HCT116 (cell line): ENCODE data around the gene IQCN. TPM values are rescaled to one million over a fixed set of nuclear protein-coding genes. Genes with fewer than 3 reads are reported as not detected.

Source experiments
- ATAC-seq: fragments of 200-7000 bp; cut with Tn5 transposase; 2 replicates; pipeline ENCODE4 v1.9.1; 2020; ENCODE audit warnings: mild to moderate bottlenecking, moderate library complexity
- Bru-seq: library from RNA; stranded (reverse); fragments of 400-500 nt; gene quantifications from one replicate; lab custom pipeline; 2021; lab: Mats Ljungman, UMichigan
- BruChase-seq, 2 experiments: library from RNA; stranded (reverse); fragments of 400-500 nt; gene quantifications; one replicate each; lab custom pipeline; 2021; lab: Mats Ljungman, UMichigan
- BruUV-seq: library from RNA; stranded (reverse); fragments of 400-500 nt; replicated peaks from 2 replicates; lab custom pipeline; 2021; lab: Mats Ljungman, UMichigan
- CTCF ChIA-PET: fragments of 300-600 bp; sonication (Branson Sonifier 250); formaldehyde crosslinking; loops from one replicate; lab custom pipeline; 2021; ENCODE audit warnings: antibody characterized with exemption; lab: Charles Lee
- POLR2A ChIA-PET: fragments of 300-600, 350-600 bp; sonication (Branson Sonifier 250); formaldehyde crosslinking; loops from one replicate; lab custom pipeline; 2021; ENCODE audit warnings: antibody characterized with exemption; lab: Charles Lee
- RAD21 ChIA-PET, 2 experiments: fragments of 300-600 bp; sonication (Branson Sonifier 250); formaldehyde crosslinking; loops; one replicate each; lab custom pipeline; 2023; ENCODE audit warnings: low total read pairs in 2 of 2; ENCODE audit not compliant: uncharacterized antibody in 2 of 2, unreplicated experiment in 2 of 2, low non-redundant PET in 1 of 2; lab: Charles Lee
- DNase-seq: peaks from one replicate; pipeline ENCODE4 v3.0.0-alpha.2; 2010; ENCODE audit warnings: low read depth, low spot score
- H2AFZ ChIP-seq: fragments of 200-600 bp; shearing (Covaris generic), sonication (generic); 2 replicates; pipeline ENCODE4 v1.6.1; 2017; ENCODE audit warnings: low read depth, mixed run types, mixed read lengths, antibody characterized with exemption, low read length; ENCODE audit not compliant: poor library complexity, severe bottlenecking
- H3K27ac ChIP-seq: 2 replicates; pipeline ENCODE4 v1.5.1; 2012; ENCODE audit warnings: low read depth, low read length
- H3K27me3 ChIP-seq: fragments of 200-600 bp; sonication (generic); 2 replicates; pipeline ENCODE4 v1.6.1; 2016; ENCODE audit warnings: mixed run types, low read length, mixed read lengths; ENCODE audit not compliant: insufficient read depth
- H3K36me3 ChIP-seq, 2 experiments: fragments of 200-500 bp in 1 of 2; fragments of 200-600 bp in 1 of 2; sonication (Bioruptor generic) in 1 of 2; sonication (generic) in 1 of 2; 2 replicates each; pipeline versions ENCODE4 v1.5.1 to v1.6.1; 2014 to 2016; ENCODE audit warnings: low read length in 2 of 2, inconsistent platforms in 1 of 2, mixed read lengths in 1 of 2, mixed run types in 1 of 2; ENCODE audit not compliant: insufficient read depth in 2 of 2, control insufficient read depth in 1 of 2
- H3K4me1 ChIP-seq, 2 experiments: fragments of 200-600 bp in 1 of 2; sonication (generic) in 1 of 2; 2 replicates each; pipeline versions ENCODE4 v1.5.1 to v1.6.1; 2012 to 2017; ENCODE audit warnings: low read length in 2 of 2, inconsistent platforms in 1 of 2, mild to moderate bottlenecking in 1 of 2, mixed read lengths in 1 of 2, mixed run types in 1 of 2, moderate library complexity in 1 of 2; ENCODE audit not compliant: insufficient read depth in 2 of 2, control insufficient read depth in 1 of 2
- H3K4me2 ChIP-seq: fragments of 200-600 bp; sonication (generic); 2 replicates; pipeline ENCODE4 v1.6.1; 2017; ENCODE audit warnings: mixed run types, low read length, mixed read lengths
- H3K4me3 ChIP-seq, 2 experiments: fragments of 200-600 bp in 1 of 2; sonication (generic) in 1 of 2; replicated peaks in 1 of 2; 2 replicates each; pipeline ENCODE4 v1.5.1; 2011 to 2016; ENCODE audit warnings: low read length in 2 of 2, control low read depth in 1 of 2, low read depth in 1 of 2, mild to moderate bottlenecking in 1 of 2, mixed read lengths in 1 of 2, mixed run types in 1 of 2
- H3K79me2 ChIP-seq: fragments of 200-600 bp; sonication (generic); 2 replicates; pipeline ENCODE4 v1.6.1; 2017; ENCODE audit warnings: mild to moderate bottlenecking, mixed run types, low read length, moderate library complexity, mixed read lengths; ENCODE audit not compliant: insufficient read depth
- H3K9ac ChIP-seq: fragments of 200-600 bp; sonication (generic); 2 replicates; pipeline ENCODE4 v1.6.1; 2016; ENCODE audit warnings: low read length, mixed read lengths
- H3K9me2 ChIP-seq: fragments of 200-600 bp; sonication (generic), shearing (Covaris generic); 2 replicates; pipeline ENCODE4 v1.6.1; 2017; ENCODE audit warnings: mixed run types, mild to moderate bottlenecking, moderate library complexity; ENCODE audit not compliant: insufficient read depth
- H3K9me3 ChIP-seq, 2 experiments: fragments of 200-500 bp in 1 of 2; fragments of 200-600 bp in 1 of 2; sonication (Bioruptor generic) in 1 of 2; sonication (generic) in 1 of 2; 2 replicates each; pipeline ENCODE4 v1.6.1; 2014 to 2017; ENCODE audit warnings: low read length in 2 of 2, mixed read lengths in 2 of 2, inconsistent platforms in 1 of 2, low read depth in 1 of 2, mild to moderate bottlenecking in 1 of 2, mixed run types in 1 of 2, moderate library complexity in 1 of 2; ENCODE audit not compliant: control insufficient read depth in 1 of 2, insufficient read depth in 1 of 2
- H4K20me1 ChIP-seq: fragments of 200-600 bp; sonication (generic), shearing (Covaris generic); 2 replicates; pipeline ENCODE4 v1.6.1; 2017; ENCODE audit warnings: mixed run types, mild to moderate bottlenecking, moderate library complexity; ENCODE audit not compliant: insufficient read depth
- CBX3 ChIP-seq: IDR thresholded peaks from 2 replicates; pipeline ENCODE4 v1.6.1; 2012; ENCODE audit warnings: low read depth
- POLR2A ChIP-seq: IDR thresholded peaks from 2 replicates; pipeline ENCODE4 v1.7.0; 2011; ENCODE audit warnings: borderline replicate concordance; ENCODE audit not compliant: insufficient read depth, insufficient read length; ENCODE audit errors: extremely low read depth
- POLR2AphosphoS5 ChIP-seq: IDR thresholded peaks from 2 replicates; pipeline ENCODE4 v1.6.1; 2011; ENCODE audit warnings: mild to moderate bottlenecking, low read depth, low read length, moderate library complexity
- RAD21 ChIP-seq: IDR thresholded peaks from 2 replicates; pipeline ENCODE4 v1.6.1; 2012; ENCODE audit warnings: low read depth, mild to moderate bottlenecking
- TCF7L2 ChIP-seq: IDR thresholded peaks from 2 replicates; pipeline ENCODE4 v1.7.0; 2011; ENCODE audit warnings: borderline replicate concordance, inconsistent platforms; ENCODE audit not compliant: insufficient read depth, insufficient read length; ENCODE audit errors: extremely low read depth
- YY1 ChIP-seq: IDR thresholded peaks from 2 replicates; pipeline ENCODE4 v1.6.1; 2011; ENCODE audit warnings: low read length, low read depth, moderate library complexity, mild to moderate bottlenecking; ENCODE audit not compliant: insufficient replicate concordance; ENCODE audit errors: extremely low read depth
- ZBTB33 ChIP-seq: IDR thresholded peaks from 2 replicates; pipeline ENCODE4 v1.6.1; 2011; ENCODE audit warnings: mild to moderate bottlenecking, low read length, moderate library complexity; ENCODE audit not compliant: insufficient replicate concordance; ENCODE audit errors: extremely low read depth
- ZFX ChIP-seq: fragments of 450-650 bp; IDR thresholded peaks from 2 replicates; pipeline ENCODE4 v1.6.1; 2017
- intact Hi-C: fragments of 100-400 bp; cut with micrococcal nuclease; formaldehyde crosslinking; loops from 2 replicates; pipeline ENCODE4 v1.10.0; 2022
- long read RNA-seq: library from polyadenylated mRNA; unstranded; transcript quantifications from one replicate; pipeline ENCODE4 v2.0.0, GENCODE V29; 2021; ENCODE audit not compliant: unreplicated experiment
- polyA plus RNA-seq: library from polyadenylated mRNA; unstranded; fragments of >200 nt; gene quantifications from 2 replicates; pipeline ENCODE4 v1.2.1, GENCODE V29; 2012; ENCODE audit warnings: missing spikeins
- total RNA-seq: library from RNA; stranded (reverse); gene quantifications from one replicate; pipeline ENCODE4 v1.2.1, GENCODE V29; 2021; ENCODE audit not compliant: unreplicated experiment
- TF ChIP-seq, protein P1 (sequence below): IDR thresholded peaks from 2 replicates; pipeline ENCODE4 v1.6.1; 2012

IQCN gene, protein sequence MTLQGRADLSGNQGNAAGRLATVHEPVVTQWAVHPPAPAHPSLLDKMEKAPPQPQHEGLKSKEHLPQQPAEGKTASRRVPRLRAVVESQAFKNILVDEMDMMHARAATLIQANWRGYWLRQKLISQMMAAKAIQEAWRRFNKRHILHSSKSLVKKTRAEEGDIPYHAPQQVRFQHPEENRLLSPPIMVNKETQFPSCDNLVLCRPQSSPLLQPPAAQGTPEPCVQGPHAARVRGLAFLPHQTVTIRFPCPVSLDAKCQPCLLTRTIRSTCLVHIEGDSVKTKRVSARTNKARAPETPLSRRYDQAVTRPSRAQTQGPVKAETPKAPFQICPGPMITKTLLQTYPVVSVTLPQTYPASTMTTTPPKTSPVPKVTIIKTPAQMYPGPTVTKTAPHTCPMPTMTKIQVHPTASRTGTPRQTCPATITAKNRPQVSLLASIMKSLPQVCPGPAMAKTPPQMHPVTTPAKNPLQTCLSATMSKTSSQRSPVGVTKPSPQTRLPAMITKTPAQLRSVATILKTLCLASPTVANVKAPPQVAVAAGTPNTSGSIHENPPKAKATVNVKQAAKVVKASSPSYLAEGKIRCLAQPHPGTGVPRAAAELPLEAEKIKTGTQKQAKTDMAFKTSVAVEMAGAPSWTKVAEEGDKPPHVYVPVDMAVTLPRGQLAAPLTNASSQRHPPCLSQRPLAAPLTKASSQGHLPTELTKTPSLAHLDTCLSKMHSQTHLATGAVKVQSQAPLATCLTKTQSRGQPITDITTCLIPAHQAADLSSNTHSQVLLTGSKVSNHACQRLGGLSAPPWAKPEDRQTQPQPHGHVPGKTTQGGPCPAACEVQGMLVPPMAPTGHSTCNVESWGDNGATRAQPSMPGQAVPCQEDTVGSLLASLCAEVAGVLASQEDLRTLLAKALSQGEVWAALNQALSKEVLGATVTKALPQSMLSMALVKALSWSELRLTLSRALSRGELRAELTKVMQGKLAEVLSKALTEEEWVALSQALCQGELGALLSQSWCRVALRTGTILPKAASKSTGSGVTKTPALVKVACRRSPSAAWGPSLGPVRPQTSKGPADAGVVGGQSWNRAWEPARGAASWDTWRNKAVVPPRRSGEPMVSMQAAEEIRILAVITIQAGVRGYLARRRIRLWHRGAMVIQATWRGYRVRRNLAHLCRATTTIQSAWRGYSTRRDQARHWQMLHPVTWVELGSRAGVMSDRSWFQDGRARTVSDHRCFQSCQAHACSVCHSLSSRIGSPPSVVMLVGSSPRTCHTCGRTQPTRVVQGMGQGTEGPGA (N-terminal part only)
- 4.8 TPM for total RNA-seq
- 1.9 and 2.7 TPM in 2 replicates for polyA plus RNA-seq
- percentile 52 among the genes with signal in this experiment for Bru-seq, nascent RNA
- BruChase-seq, experiment 1, labeled RNA remaining after a 6-hour chase: percentile 70 among the genes with signal in this experiment
- percentile 58 among the genes with signal in this experiment for BruChase-seq, experiment 2, labeled RNA remaining after a 2-hour chase
- long read RNA-seq: 0 reads

DNA sequence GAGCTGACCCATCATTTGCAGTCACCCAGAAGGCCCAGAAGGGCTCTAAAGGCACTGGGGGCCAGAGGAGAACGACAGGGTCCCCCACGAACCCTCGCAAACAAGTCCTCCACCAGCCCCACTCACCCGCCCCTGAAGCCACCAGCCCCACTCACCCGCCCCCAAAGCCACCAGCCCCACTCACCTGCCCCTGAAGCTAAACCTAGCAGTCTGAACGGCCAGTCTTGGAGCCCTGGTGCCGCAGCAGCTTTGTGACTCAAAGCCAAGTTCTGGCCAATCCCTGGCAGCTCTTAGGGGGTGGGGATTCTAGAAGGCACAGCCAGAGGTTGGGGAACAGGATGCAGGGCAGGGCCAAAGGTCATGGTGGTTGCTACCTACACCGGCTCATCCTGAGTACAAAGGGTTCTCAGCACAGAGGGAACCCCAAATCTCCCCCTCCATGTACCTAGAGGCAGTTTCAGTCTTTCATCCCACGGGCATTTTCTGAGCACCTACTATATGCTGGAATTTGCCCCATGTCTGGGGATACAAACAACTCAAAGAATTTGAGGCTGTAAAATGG is at the start of gene IQCN:
Gene IQCN (minus strand): TSS at position 234 of the 562 bp plus-strand sequence. CDS start 4,974 bp downstream, outside the sequence.
- peak within 1 kb of the TSS; percentile 92 for H3K27ac ChIP-seq
- TF ChIP-seq, protein P1, sequence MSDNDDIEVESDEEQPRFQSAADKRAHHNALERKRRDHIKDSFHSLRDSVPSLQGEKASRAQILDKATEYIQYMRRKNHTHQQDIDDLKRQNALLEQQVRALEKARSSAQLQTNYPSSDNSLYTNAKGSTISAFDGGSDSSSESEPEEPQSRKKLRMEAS: no peak
- TF ChIP-seq ZFX: no peak
- no peak for TF ChIP-seq POLR2A
- TF ChIP-seq YY1: no peak
- no peak for TF ChIP-seq ZBTB33
- no peak; the same call in 1 of the 2 replicates for TF ChIP-seq POLR2AphosphoS5
- peak; percentile 18 for TF ChIP-seq TCF7L2
- no peak for TF ChIP-seq RAD21
- no peak for TF ChIP-seq CBX3
- TF ChIP-seq, all 23 proteins: peak for 1
- Histone ChIP-seq H4K20me1 (no peaks in the 10 kb centered on the region), H2AFZ (no peak within 1 kb of the TSS), H3K9me2 (no peaks in the 10 kb centered on the region), H3K4me2 (peak within 1 kb of the TSS; percentile 87), H3K79me2 (peaks cover 19% of the 10 kb centered on the region), H3K36me3 (0 out of 4 replicates have a peak, but pooled peaks cover 0 to 4% of the 10 kb centered on the region in 2 experiments), H3K4me1 (peaks cover 57 to 70% of the 10 kb centered on the region in 2 experiments), H3K4me3 (peak within 1 kb of the TSS; percentile 17 to 47), H3K9me3 (no peaks in the 10 kb centered on the region), H3K9ac (peak within 1 kb of the TSS; percentile 66), H3K27me3 (no peaks in the 10 kb centered on the region)
- BruUV-seq: no TSS peak
- ChIA-PET CTCF (interaction anchor here (0.5 to 2.3 kb wide), 8 partner anchors 19 to 143 kb away, joined by 3 to 15 read pairs (median 3); a partner anchor contains a TSS), RAD21 (interaction anchor here (0.6 to 1.7 kb wide), 6 partner anchors 19 to 54 kb away, joined by 3 to 10 read pairs (median 3); no protein-coding TSS in a partner anchor), POLR2A (interaction anchor here (0.6 to 5.3 kb wide), 10 partner anchors 18 to 115 kb away, joined by 3 to 24 read pairs (median 4); partner anchors contain the start of genes GDF15 and LSM4)
- DNase-seq (no peak), ATAC-seq (peak; percentile 73)
- intact Hi-C loops: loop anchor here (1.0 to 2.0 kb wide), 2 partner anchors 31 to 82 kb away; no protein-coding TSS in a partner anchor
